ENCODE data around the gene POLR2F. TPM values are rescaled to one million over a fixed set of nuclear protein-coding genes. Genes with fewer than 3 reads are reported as not detected.

Gene POLR2F
- total RNA-seq, 1 experiment from 2014 or later = 141 TPM

- no peak overlapping the region for H3T11ph ChIP-seq (ENCODE audit: low read length)
- H3K79me2 ChIP-seq (ENCODE audit: insufficient read depth, low read length) = no peaks in the 10 kb centered on the region
- no peak overlapping the region for H3K23ac ChIP-seq (ENCODE audit: insufficient read length, low read depth, low read length)
- H4K20me1 ChIP-seq (ENCODE audit: control insufficient read depth, insufficient read depth, insufficient read length) = peaks cover 5% of the 10 kb centered on the region
- Mint-ChIP-seq H3K4me1 (peaks cover 27 to 44% of the 10 kb centered on the region in 2 experiments), H3K4me3 (no peak overlapping the region), H3K36me3 (ENCODE audit: insufficient read depth in 1 of 3, low read depth in 3 of 3) (peaks cover 0 to 13% (median 5%) of the 10 kb centered on the region in 3 experiments; a peak in 4 of 7 replicates), H3K27me3 (ENCODE audit: low read depth) (peaks cover 37% of the 10 kb centered on the region), H3K9me3 (no peaks in the 10 kb centered on the region), H3K27ac (no peak overlapping the region)
- H3K56ac ChIP-seq (ENCODE audit: insufficient read length, low read depth, low read length) = no peak overlapping the region
- H3K79me1 ChIP-seq (ENCODE audit: insufficient read depth, low read depth, low read length, poor library complexity, severe bottlenecking) = no peaks in the 10 kb centered on the region
- H3K4me2 ChIP-seq (ENCODE audit: insufficient read depth, insufficient read length, low read length) = no peak overlapping the region
- no peak overlapping the region for H2BK12ac ChIP-seq (ENCODE audit: insufficient read length, low read depth, low read length)
- H2BK15ac ChIP-seq (ENCODE audit: low read depth, low read length) = no peak overlapping the region
- no peak overlapping the region for H2BK120ac ChIP-seq (ENCODE audit: low read depth, low read length, poor library complexity, severe bottlenecking)
- no peak overlapping the region for H3K9ac ChIP-seq (ENCODE audit: extremely low read depth, insufficient read length, low read length)
- H2BK20ac ChIP-seq (ENCODE audit: low read depth, low read length, poor library complexity, severe bottlenecking) = no peak overlapping the region
- no peak overlapping the region for H2BK5ac ChIP-seq (ENCODE audit: insufficient read length, low read length)
- H3K14ac ChIP-seq (ENCODE audit: insufficient read depth, low read length) = no peak overlapping the region
- H3K27ac ChIP-seq (ENCODE audit: insufficient read length, low read depth, low read length) = no peak overlapping the region
- no peak overlapping the region for H2AFZ ChIP-seq (ENCODE audit: low read length)
- H3K18ac ChIP-seq (ENCODE audit: insufficient read length, low read depth, low read length) = no peak overlapping the region
- H3K27me3 ChIP-seq (ENCODE audit: insufficient read depth, low read length) = peaks cover 1% of the 10 kb centered on the region; the same call in 1 of the 2 replicates
- WGBS (ENCODE audit: extremely low coverage, insufficient read length, low lambda C conversion rate) = no CpG with 5 or more reads among the region's 6 CpGs
- no peak for DNase-seq
- H4K5ac ChIP-seq (ENCODE audit: insufficient read length, low read depth, low read length) = no peak overlapping the region
- TF ChIP-seq CTCF (conservative IDR thresholded peaks at IDR 0.05) = no peak
- no peak overlapping the region for H4K8ac ChIP-seq (replicated peaks; ENCODE audit: insufficient read length, low read depth, low read length)
- H2AK5ac ChIP-seq (ENCODE audit: insufficient read length, low read length) = no peak overlapping the region
- H3K4me1 ChIP-seq (ENCODE audit: insufficient read depth, low read length) = no peaks in the 10 kb centered on the region
- no peaks in the 10 kb centered on the region for H3K9me3 ChIP-seq (ENCODE audit: control insufficient read depth, low read depth, low read length)
- no peak overlapping the region for H3K4ac ChIP-seq (ENCODE audit: low read depth, low read length)
- peaks cover 12% of the 10 kb centered on the region for H3K23me2 ChIP-seq (ENCODE audit: insufficient read length, low read depth, low read length, poor library complexity, severe bottlenecking)
- no peak overlapping the region for H4K91ac ChIP-seq (ENCODE audit: insufficient read length, low read depth, low read length)
These were observed 27.9 kb downstream of the POLR2F start for GRCh38 chr22:37981282-37982011.

Measured in H9 (cell line).